Activated CD8-positive, alpha-beta memory T cell treated with anti-CD3 and anti-CD28 coated beads for 1 hour (primary cell): Measurements from ENCODE around the gene GNG2.

ENCODE experiments used
- DNase-seq, 2 donors: peaks; one replicate each; pipeline ENCODE4 v3.0.0-alpha.2; 2020; ENCODE audit warnings: low read depth in 1 of 2; ENCODE audit errors: extremely low read depth in 1 of 2

Gene GNG2

DNA sequence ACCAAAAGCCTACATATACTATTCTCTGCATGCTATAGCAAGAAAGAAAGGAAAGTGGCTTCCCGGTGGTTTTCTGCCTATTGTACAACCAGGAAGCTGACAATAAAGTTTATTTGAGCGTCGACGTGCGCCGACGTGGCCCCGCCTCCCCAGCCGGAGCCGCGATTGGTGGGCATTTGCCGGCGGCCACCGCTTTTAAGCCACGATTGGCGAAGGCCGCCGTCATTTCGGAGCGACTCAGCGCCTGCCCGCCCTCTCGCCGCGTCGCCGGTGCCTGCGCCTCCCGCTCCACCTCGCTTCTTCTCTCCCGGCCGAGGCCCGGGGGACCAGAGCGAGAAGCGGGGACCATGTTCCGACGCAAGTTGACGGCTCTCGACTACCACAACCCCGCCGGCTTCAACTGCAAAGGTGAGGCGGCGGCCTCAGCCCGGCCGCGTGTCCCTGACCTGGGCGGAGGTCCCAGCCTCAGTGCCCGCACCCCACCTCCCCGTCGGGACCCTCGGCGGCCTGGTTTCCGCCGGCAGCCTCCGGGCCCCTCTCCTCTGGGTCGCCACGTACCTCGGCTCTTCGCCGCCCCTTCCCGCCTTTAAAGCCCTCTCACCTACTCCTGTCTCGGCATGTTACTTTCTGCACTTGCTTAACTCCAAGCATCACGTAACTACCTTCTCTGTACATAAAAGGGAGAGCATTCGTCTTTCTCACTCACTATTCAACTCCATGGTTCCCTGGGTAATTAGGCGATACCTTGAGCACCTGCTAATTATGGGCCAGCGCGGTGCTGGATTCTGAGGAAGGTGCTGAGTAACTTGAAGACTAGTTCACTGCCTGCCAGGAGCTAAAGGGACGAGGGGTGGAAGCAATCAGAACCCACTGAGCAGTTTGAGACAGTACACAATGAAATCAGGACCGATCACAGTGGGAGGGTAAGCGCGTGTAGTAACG, 129.2 kb downstream of the GNG2 start, which contains the start of gene RTRAF:
TSS of gene RTRAF (plus strand) at position 254 of the 942 bp plus-strand sequence. CDS start at position 348, 94 bp downstream.
- peak; percentile 79 to 87 for DNase-seq

DNA sequence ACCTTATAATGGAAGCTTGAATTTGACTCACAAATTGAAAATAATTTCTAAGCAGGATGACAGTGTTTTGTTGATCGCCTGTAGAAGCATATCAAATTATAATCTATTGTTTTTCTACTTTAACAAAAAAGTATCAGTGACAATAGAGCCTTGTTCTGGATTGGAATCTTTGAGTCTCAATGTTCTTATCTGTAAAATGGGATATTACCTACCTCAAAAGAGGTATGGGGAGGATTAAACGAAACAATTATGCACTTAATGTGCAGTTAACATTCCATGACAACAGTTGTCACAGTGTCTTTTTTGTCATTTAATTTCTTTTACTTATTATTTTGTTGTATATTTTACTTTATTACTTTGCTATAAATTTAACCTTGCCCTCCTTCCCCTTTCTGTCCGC, 130.1 kb downstream of the GNG2 start:
- no peak for DNase-seq

DNA sequence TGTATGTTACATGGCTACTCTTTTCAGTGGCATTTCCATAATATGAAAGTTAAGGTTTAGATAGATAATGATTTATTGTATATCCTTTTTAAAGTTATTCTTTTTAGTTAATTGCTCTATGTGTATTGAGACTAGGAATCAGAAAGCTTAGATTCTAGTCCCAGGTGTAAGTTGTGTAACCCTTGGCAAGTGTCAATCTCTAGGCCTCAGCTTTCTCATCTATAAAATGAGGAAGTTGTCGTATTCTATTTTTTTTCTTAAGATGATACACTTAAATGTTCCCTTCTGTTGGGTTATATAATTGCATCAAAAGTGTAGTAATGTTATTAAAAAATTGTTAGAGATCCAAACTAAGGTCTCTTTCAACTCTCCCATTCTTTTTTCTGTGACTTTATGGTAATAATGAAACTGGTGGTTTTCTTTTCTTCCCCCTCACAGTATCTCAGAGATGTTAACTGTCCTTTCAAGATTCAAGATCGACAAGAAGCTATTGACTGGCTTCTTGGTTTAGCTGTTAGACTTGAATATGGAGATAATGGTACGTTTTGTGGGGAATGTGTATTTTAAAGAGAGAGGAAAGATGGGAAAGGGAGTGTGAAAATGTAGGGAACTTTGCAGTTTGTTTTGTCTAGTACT, 133.0 kb downstream of the GNG2 start:
- no peak for DNase-seq

DNA sequence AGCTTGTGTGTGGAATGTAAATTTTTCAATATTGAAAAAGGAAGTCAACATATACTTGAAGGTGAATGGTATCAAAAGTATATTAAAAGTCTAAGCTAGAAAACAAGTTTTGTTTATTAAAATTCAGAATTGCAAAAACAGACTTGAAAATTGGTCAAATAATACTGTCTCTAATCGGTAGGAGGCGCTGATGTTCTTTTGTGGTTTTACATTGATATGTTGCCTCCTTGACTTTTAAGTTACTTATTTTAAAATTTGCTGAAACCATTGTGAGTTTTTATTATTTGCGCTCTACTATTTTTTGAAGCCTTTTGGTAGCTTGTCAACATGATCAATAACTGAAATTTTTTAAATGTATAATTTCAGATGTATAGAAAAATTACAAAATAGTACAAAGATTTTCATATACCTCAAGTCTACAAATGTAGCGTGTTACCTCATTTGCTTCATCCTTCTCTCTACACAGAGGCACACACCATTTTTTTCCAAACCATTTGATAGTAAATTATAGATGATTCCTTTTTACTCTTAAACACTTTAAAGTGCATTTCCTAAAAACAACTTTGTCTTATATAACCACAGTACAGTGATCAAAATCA, 135.8 kb downstream of the GNG2 start:
- no peak for DNase-seq

DNA sequence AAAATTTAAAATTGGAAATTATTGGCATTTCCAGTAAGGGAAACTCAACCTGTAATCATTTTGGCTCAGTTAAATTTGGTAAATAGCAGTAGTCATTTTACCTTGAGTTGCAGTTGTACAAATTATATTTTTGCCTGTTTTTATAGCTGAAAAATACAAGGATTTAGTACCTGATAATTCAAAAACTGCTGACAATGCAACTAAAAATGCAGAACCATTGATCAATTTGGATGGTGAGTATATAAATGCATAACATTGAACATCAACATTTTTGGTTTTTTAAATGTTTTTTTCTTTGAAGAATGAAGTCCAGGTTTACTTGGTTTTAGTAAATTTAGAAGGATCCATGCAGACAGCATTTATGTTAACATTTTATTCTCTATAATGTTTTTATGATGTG, 137.9 kb downstream of the GNG2 start:
- DNase-seq, result no peak

DNA sequence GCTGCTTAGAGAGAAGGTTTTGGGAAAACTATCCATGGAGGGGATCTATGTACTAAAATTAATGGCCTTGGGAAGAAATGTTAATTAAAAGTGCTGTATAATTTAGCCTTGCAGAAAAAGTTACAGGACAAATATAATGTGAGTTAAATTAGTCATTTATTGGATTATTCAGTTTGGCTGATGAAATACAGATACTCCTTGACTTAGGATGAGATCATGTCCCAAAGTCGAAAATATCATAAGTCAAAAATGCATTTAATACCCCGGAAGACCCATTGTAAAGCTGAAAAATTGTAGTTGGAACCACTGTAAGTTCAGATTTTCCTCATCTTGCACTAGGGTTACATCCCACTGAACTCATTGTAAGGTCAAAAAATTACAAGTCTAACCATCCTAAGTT, 138.7 kb downstream of the GNG2 start:
- no peak for DNase-seq

DNA sequence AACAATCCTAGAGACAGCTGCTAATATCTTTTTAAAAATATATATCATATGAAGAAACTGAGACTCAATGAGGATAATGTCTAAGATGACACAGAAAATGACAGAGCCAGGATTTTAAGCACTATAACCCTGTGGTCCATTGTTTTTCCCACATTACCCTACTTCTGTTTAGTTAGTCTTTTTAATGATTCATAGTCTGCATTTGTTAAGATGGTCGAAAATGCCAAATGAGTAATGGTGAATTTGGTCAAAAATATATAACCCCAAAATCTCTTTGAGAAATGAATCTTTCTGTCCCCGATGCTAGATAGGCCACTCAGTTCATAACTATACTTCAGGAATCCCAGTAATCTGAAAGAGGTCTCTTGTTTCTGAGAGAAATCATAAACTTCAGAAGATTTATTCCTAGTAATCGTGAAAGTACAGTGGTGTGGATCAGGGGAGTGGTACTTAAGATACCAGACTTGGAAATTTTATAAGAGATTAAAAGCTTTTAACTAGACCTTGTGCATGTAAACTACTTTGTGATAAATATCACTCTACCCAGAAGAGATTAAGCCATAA, 139.7 kb downstream of the GNG2 start:
- DNase-seq, result no peak

DNA sequence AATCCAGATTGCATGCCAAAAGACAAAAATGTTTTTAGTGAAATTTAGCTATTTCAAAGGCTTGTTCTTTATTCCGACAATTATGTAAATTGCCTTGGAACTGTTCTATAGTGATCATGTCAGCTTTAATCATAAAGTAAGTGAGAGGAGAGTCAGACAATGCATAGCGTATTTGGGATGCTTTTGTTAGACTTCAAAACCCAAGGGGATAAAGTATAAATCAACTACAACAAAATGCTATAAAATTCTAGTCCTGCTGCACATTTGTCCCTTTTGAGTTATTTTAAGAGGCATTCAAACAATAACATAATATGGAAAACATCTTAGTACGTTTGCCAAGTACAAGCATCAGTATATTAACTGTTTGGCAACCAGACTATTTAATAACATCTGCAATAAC, 140.3 kb downstream of the GNG2 start:
- no peak for DNase-seq

DNA sequence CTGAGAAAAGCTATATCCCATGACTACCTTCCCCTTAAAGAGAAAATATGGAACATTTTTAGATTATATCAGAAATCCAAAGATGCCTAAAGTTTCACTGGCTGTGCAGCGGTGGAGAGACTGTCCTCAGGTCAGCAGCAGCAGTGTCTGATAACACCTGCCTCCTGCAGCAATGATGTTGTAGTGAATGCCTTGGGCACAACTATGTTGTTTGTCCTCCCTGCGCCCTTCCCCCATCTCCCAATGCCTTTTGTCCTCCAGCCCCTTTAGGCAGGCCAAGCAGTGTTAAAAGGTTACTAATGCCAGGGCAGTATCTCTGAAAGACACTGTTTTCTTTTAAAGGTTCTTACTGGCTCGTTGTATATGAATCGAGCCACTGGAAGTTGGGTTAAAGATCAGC, 142.1 kb downstream of the GNG2 start:
- DNase-seq, result no peak

DNA sequence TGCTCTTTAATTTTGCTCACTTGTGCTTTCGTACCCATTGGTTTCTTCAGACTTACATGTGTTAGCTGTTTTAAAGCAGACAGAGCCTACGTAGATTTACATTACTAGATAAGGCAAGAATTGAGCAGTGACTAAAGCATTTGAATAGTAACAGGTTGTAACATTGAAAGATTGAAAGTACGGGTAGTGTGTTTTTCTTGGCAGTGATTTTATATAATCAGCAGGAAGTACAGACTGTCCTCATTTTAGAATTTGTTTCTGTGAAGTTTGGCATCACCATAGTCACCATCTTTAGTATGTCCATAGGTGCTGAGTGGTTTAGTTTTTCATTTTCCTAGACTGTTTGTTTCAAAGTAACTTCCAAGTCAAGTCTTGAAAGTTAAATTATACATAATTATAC, 142.9 kb downstream of the GNG2 start:
- no peak for DNase-seq

DNA sequence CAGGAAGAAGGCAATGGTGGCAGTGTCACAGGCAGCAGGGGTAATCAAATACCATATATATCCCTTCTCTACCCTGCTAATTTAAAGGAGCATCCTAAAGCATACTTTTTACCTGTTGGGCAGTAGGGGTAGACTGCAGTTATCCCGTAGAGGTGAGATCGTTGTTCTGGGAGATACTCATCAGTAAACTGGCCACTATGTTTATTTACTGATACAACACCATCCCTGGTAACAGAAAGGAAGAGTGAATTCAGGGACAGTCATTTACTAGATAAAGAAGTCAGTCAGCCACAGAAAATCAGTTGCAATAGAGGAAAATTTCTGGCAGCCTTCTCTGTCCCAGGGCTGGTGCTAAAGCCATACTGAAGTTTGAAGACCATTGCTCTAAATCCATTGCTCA, 145.2 kb downstream of the GNG2 start:
- DNase-seq, result no peak

DNA sequence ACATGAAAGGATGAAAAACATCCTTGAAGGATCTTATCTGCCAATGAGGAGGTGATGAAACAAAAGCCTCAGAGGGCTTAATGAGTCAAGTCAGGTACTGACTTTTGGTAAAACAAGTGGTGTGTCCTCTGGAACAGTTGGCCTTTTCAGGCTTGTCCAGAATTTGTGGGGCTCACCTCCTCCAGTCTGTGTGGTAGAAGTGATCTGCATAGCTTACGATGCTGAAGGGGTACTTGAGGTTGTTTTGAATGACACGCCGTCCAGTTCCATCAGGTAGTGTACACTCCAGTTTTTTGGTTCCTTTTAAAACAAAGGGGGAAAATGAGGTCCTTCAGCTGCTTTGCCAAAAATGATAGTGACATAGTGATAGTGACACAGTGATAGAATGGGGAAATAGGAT, 145.9 kb downstream of the GNG2 start:
- DNase-seq, result no peak

DNA sequence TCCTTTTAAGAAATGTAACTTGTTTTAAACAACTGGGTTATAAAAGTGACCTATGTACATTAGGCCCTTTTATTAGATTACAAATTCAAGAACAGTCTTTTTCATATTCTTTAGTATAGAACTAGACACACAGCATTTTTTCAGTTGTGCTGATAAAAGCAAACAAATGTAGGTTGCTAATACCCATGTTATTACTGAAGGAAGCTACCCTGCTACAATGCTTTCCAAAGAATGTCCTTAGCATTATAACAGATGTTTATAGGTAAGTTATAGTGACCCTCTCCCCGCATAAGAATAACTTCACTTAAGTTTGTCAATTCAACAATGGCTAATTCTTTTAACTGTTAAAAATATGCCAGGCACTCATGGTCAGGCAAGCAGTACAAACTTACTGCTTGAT, 146.8 kb downstream of the GNG2 start:
- no peak for DNase-seq

DNA sequence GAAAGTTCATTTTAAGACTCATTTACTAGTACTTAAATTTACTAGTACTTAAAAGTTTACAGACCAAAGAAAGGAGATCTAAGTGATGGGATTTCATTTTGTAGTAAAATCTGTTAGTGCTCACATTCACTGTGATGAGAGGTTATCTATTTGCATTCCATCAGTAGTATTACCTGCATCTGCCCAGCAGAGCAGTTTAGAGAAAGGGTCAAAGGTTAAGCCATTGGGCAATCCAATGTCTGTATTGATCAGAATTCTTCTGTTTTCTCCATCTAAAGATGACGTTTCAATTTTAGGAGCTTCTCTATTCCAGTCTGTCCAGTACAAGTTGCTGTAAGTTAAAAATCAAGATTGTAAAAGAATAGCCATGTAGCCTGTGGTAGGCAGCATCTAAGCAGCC, 147.2 kb downstream of the GNG2 start:
- no peak for DNase-seq

DNA sequence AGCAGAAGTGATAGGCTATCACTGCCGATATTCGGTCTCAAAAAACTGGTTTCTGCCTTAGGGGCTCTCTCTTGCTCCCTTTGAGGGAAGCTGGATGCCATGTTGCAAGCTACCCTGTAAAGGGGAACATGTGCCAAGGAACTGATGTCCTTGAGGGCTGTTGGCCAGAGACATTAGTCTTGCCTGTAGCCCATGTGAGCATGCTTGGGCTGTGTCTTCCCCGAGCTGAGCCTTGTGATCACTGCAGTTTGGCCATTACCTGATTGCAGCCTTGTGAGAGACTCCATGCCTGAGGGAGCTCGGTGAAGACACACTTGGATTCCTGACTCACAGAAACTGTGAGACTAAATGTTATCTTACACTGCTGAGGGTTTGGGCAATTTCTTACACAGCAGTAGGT, 147.7 kb downstream of the GNG2 start:
- no peak for DNase-seq

DNA sequence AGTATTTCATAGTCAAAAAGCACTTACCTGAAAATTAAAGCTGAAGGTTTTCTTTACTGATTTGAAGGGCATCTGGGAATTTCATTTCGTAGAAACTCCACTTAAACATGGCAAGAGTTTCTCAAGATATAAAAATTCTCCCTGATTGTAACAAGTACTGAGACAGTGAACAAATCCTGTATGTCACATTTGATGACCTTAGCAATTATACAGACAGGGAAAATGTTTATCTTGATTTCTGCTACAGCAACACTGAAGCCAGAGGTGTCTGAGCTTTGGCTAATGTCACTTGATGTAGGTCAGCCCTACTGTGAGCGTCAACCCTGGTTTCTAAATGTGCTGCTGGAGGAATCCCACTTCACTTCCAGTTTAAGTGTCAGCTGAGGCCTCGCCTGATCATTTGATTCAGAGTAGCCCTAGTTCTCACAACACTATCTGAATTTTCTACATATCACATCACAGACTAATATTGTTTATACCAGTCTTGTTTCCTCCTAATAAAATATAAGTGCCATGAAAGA, 149.8 kb downstream of the GNG2 start:
- no peak for DNase-seq

DNA sequence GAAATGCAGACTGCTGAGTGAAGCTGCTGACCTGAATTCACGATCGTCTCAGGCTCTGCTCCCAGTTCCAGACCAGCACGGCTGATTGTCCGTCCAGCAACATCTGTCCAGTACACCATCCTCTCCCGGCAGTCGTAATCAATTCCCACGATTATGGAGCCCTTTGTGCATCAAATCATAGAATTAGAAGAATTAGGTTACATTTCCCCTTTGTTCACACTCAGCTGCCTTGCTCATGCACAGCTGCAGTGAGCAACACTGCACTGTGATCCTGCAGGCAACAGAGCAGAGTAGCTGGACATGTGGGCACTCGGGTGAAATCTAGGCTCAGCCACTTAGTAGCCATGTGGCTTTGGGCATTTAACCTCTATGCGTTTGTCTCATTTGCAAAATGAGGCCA, 151.1 kb downstream of the GNG2 start:
- no peak for DNase-seq

DNA sequence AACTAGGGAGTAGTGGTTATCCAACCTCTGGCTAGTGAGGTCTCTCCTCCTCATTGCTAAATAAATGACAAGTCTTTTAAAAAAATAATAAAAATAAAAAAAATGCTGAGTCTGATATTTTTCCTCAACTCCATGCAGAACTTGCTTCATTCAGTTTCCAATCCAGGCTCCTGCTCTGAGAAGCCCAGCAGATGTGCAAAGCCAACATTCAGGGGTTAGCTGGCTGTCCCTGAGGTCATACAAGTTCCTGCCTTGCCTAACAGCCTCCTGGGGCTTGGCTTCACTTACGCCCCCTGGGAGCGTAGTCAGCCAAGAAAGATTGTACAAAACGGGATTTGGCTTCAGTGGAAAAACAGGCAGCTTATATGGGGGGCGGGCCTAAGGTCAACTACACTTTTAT, 152.2 kb downstream of the GNG2 start:
- DNase-seq, result no peak

DNA sequence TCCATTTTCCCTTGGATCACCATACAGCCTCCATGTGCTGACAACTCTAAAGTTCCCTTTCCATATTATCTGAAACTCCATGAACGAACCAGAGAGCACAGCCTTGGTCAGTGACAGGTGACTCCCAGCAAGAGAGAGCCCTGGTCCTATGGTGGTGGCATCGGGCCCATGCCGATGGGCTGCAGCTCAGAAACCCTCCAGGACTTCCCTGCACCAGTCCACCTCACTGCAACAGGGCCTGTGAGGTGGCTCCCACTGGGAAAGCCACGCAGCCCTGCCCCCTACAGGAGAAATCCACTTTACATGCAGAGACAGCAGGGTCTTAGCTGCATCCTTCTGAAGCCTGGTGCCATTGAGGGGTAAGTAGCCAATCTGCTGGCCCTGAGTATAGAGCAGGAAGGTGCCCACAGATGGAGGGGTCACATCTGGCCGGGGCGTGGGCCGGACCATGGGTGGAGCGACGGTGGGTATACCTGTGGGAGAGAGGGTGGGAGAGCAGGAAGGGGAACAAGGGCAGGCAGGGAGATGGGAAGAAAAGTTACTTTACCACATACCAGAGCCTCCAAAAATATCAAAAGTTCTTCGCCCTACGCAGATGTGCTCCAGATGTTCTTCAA, 153.7 kb downstream of the GNG2 start:
- DNase-seq, result no peak

DNA sequence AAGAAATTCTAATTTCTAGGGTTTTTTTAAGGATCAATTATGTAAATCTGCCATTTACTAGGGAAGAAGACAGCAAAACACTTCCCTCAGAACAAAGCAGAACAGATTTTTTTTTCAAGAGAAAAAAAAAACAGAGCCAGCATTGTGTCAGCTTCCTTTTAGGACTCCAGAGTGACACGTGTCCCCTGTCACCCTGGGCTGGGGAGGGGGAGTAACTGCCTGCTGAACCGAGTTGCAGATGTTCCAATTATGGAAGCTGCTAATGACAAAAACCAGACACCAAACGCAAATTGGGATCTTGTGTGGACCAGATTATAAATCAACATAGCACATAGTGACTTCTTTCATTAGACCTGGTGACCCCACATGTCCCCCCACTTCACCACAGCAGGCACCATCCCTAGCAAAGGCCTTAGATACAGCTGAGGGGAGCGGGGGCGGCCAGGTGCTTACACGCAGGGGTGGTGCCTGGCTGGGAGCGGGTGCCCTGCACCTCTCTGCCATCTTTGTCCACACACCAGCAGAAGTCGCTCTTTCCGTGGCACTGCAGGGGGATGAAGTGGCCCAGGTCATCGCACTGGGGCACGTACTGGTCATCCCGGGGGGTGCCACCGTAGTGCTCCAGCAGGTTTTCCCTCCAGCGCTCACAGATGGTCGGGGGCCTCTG, 154.3 kb downstream of the GNG2 start:
- no peak for DNase-seq
